Measurements from ENCODE around the gene PDS5A.
"Not testable (repeated sequence)": the region's sequence is repeated elsewhere in the genome, so short reads cannot be mapped to it uniquely, and the experiment has no call there.

Gene PDS5A

GRCh38 chr4:39838431-39838830 is 139.3 kb downstream of the PDS5A start:
- DNase-seq (ENCODE audit: low read depth): not testable (repeated sequence)

GRCh38 chr4:39834269-39834668 is 143.4 kb downstream of the PDS5A start:
- no peak for DNase-seq (ENCODE audit: low read depth)

- no peak for DNase-seq (ENCODE audit: low read depth)
These were observed 151.9 kb downstream of the PDS5A start for GRCh38 chr4:39825741-39826231.

DNA sequence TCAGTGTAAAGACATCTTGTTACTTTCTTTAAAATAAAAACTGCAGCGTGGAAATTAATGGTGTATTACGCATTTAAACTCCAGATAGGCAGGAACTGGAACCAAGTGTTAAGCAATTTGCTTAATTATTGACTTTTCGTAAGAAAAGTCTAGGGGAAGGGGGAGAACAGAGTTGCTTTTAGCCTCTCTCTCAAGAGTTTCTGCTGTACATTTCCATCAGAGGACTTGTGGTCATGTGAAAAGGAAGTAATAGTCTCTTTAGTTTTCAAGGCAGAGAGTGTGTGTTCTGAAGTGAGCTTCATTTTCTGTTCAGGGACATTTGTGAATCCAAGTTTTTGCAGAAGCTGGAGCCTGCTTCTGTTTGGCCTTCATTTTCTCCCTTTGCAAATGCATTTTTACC is 152.6 kb downstream of the PDS5A start:
- DNase-seq (ENCODE audit: low read depth): no peak

- no peak for DNase-seq (ENCODE audit: low read depth)
These were observed 154.5 kb downstream of the PDS5A start for GRCh38 chr4:39823191-39823590.

- no peak for DNase-seq (ENCODE audit: low read depth)
These were observed 155.0 kb downstream of the PDS5A start for GRCh38 chr4:39822662-39823061.

GRCh38 chr4:39821951-39822350 is 155.8 kb downstream of the PDS5A start:
- DNase-seq (ENCODE audit: low read depth): no peak

DNA sequence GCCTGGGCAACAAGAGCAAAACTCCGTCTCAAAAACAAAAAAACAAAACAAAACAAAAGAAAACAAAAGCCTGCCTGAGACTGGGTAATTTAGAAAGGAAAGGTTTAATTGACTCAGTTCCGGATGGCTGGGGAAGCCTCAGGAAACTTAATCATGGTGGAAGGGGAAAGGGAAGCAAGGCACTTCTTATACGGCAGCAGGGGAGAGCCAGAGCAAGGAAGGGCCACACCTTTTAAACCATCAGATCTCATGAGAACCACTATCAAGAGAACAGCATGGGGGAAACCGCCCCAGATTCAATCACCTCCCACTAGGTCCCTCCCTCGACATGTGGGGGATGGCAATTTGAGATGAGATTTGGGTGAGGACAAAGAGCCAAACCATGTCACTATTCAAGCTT is 157.5 kb downstream of the PDS5A start:
- DNase-seq (ENCODE audit: low read depth): no peak

- no peak for DNase-seq (ENCODE audit: low read depth)
These were observed 159.1 kb downstream of the PDS5A start for GRCh38 chr4:39818646-39819045.

DNA sequence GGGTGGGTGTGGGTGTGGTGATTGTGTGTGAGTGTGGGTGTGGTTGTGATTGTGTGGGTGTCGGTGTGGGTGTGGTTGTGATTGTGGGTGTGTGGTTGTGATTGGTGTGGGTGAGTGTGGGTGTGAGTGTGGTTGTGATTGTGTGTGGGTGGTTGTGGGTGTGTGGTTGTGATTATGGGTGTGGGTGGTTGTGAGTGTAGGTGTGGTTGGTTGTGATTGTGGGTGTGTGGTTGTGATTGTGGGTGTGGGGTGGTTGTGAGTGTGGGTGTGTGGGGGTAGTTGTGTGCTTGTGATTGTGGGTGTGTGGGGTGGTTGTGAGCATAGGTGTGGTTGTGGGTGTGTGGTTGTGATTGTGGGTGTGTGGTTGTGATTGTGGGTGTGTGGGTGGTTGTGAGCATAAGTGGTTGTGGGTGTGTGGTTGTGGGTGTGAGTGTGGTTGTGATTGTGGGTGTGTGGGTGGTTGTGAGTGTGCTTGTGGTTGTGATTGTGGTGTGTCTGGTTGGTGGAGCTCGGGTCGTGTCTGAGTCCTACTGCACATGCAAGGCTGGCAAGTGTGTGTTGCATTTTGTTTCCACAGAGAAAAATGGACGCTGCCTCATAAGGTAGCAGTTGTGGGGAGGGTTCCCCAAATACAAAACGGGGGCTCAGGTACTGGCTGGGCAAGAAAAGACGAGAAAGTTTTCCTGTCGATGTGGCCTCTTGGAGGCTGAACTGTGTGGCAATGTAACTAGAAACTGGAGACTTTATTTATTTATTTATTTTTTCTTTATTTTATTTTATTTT is 163.1 kb downstream of the PDS5A start:
- no peak for DNase-seq (ENCODE audit: low read depth)

DNA sequence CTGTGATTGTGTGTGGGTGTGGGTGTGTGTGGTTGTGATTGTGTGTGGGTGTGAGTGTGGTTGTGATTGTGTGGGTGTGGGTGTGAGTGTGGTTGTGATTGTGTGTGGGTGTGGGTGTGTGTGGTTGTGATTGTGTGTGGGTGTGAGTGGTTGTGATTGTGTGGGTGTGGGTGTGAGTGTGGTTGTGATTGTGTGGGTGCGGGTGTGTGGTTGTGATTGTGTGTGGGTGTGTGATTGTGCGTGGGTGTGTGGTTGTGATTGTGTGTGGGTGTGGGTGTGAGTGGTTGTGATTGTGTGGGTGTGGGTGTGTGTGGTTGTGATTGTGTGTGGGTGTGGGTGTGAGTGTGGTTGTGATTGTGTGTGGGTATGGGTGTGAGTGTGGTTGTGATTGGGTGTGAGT is 163.9 kb downstream of the PDS5A start:
- not testable (repeated sequence) for DNase-seq (ENCODE audit: low read depth)

- DNase-seq (ENCODE audit: low read depth): not testable (repeated sequence)
These were observed 164.7 kb downstream of the PDS5A start for GRCh38 chr4:39813033-39813432.

DNA sequence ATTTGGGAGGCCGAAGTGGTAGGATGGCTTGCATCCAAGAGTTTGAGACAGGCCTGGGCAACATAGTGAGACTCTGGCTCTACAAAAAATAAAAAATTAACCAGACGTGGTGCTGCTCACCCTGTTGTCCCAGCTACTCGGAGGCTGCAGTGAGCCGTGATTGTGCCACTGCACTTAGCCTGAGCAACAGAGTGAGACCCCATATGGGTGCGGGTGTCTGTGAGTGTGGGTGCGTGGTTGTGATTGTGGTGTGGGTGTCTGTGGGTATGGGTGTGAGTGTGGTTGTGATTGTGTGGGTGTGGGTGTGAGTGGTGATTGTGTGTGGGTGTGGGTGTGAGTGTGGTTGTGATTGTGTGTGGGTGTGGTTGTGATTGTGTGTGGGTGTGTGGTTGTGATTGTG is 165.2 kb downstream of the PDS5A start:
- no peak for DNase-seq (ENCODE audit: low read depth)

GRCh38 chr4:39808231-39808749 is 169.4 kb downstream of the PDS5A start:
- no peak for DNase-seq (ENCODE audit: low read depth)

GRCh38 chr4:39802005-39802404 is 175.7 kb downstream of the PDS5A start:
- no peak for DNase-seq (ENCODE audit: low read depth)

DNA sequence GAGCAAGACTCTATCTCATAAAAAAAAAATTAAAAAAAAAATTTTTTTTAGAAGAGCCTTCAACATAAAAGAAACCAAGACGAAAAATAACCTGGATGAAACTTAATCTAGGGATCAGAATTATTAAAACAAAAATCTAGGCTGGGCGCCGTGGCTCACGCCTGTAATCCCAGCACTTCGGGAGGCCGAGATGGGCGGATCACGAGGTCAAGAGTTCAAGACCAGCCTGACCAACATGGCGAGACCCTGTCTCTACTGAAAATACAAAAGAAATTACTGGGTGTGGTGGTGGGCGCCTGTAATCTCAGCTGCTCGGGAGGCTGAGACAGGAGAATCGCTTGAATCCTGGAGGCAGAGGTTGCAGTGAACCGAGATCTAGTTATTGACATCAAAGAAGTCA is 184.7 kb downstream of the PDS5A start:
- DNase-seq (ENCODE audit: low read depth): not testable (repeated sequence)

- DNase-seq (ENCODE audit: low read depth): no peak
These were observed 185.2 kb downstream of the PDS5A start for GRCh38 chr4:39792529-39792928.

DNA sequence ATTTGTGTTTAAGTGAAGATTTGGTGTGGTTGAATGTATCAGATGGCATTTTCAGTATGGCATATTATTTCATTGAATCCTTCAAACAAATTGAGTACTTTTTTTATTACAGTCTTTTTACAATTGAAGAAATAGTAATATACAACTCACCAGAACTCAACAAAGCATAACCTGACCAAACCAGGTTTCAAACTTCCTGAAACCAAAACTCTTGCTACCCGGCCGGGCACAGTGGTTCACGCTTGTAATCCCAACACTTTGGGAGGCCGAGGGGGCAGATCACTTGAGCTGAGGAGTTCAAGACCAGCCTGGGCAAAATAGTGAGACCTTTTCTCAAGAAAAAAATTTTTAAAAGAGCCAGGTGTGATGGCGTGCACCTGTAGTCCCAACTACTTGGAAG is 185.6 kb downstream of the PDS5A start:
- no peak for DNase-seq (ENCODE audit: low read depth)

GRCh38 chr4:39786838-39787237 is 190.9 kb downstream of the PDS5A start:
- DNase-seq (ENCODE audit: low read depth): no peak

- DNase-seq (ENCODE audit: low read depth): no peak
These were observed 192.6 kb downstream of the PDS5A start for GRCh38 chr4:39785083-39785482.

GRCh38 chr4:39781988-39782387 is 195.7 kb downstream of the PDS5A start:
- DNase-seq (ENCODE audit: low read depth): not testable (repeated sequence)
